Activated CD8-positive, alpha-beta memory T cell treated with anti-CD3 and anti-CD28 coated beads for 48 hours (primary cell): ENCODE data around the gene KRTAP9-4.
"Not testable (repeated sequence)": the region's sequence is repeated elsewhere in the genome, so short reads cannot be mapped to it uniquely, and the experiment has no call there.

ENCODE experiments used
- DNase-seq, 3 experiments: peaks; one replicate each; pipeline ENCODE4 v3.0.0-alpha.2; 2020; ENCODE audit warnings: low read depth in 2 of 3, low spot score in 2 of 3

The KRTAP9-4 gene, protein sequence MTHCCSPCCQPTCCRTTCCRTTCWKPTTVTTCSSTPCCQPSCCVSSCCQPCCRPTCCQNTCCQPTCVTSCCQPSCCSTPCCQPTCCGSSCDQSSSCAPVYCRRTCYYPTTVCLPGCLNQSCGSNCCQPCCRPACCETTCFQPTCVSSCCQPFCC

GRCh38 chr17:41249637-41250240 is at the start of gene KRTAP9-4:
Gene KRTAP9-4 (plus strand): TSS chr17:41249687. CDS start chr17:41249721, 34 bp downstream.
- not testable (repeated sequence) for DNase-seq

DNA sequence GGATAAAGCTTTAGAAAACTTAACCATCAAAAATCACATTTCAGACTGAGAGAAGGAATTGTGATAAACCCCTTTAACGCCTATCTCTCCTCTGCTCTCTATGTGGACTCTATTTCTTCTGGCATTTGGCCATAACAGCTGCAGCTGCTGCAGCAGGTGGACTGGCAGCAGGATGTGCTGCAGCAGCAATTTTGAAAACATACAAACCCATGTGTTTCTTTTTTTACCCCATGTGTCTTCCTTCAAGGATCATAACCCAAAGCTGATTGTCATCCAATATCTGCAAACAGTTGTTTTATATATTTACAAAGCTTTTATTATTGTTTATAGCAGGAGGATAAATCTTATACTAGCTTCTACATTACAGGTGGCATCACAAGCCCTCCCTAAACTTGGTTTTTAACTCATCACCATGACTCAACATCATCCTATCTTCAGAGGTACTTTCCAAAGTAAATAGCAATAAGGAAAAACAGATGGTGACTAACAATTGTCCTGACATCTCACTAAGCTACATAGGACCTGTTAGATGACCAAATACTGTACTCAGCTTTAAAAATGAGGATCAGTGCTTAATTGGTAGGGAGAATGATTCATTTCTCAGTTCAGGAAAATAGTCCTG is 37.5 kb upstream of the KRTAP9-4 start:
- DNase-seq = no peak

DNA sequence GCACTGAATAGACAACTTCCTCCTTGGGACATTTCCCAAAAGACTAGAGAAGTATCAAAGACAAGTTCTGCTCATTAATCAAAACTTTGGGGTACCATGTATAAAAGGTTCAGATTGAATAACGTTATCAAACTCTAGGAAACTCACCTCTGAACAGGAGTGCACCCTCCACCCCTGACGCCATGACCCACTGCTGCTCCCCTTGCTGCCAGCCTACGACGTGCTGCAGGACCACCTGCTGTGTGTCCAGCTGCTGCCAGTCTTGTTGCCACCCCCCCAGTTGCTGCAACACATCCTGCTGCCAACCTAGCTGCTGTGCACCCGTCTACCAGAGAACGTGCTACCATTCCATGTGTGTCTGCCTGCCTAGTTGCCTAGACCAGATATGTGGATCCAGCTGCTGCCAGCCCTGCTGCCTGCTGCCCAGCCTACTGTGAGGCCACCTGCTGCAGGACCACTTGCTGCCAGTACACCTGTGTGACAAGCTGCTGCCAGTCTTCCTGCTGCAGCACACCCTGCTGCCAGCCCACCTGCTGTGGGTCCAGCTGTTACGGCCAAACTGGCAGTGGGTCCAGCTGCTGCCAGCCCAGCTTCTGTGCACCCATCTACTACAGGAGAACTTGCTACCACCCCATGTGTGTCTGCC is 36.8 kb upstream of the KRTAP9-4 start:
- DNase-seq = no peak

- no peak for DNase-seq
These were observed 33.8 kb upstream of the KRTAP9-4 start for GRCh38 chr17:41215681-41216080.

DNA sequence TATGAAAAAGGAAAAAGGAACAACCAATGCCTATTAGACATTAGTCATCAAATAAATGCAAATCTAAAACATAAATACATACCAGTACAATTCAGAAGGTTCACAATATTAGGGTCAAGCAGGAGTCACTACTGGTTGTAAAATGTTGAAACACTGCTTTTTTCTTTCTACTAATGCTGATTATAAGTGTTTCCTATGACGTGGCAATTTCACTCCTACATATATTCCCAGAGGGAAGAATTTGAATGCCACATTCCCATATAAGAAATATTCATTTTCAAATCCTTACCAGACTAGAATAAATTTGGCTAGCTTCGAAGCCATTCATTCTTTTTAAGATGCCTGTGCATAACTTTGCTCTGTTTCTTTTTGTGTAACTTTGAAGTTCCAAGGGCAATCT is 25.7 kb upstream of the KRTAP9-4 start:
- no peak for DNase-seq

GRCh38 chr17:41226051-41226450 is 23.4 kb upstream of the KRTAP9-4 start:
- no peak for DNase-seq

DNA sequence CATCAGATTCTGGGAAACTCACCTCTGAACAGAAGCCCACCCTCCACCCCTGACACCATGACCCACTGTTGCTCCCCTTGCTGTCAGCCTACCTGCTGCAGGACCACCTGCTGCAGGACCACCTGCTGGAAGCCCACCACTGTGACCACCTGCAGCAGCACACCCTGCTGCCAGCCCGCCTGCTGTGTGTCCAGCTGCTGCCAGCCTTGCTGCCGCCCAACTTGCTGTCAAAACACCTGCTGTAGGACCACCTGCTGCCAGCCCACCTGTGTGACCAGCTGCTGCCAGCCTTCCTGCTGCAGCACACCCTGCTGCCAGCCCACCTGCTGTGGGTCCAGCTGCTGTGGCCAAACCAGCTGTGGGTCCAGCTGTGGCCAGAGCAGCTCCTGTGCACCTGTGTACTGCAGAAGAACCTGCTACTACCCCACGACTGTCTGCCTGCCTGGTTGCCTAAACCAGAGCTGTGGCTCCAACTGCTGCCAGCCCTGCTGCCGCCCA is 22.8 kb upstream of the KRTAP9-4 start, which contains the start of gene KRTAP9-2:
Gene KRTAP9-2, plus strand, starts transcription at position 51 of the 498 bp plus-strand sequence. Its CDS starts 7 bp downstream, at position 58.
- not testable (repeated sequence) for DNase-seq

- DNase-seq = no peak
These were observed 19.4 kb upstream of the KRTAP9-4 start for GRCh38 chr17:41230094-41230493.

DNA sequence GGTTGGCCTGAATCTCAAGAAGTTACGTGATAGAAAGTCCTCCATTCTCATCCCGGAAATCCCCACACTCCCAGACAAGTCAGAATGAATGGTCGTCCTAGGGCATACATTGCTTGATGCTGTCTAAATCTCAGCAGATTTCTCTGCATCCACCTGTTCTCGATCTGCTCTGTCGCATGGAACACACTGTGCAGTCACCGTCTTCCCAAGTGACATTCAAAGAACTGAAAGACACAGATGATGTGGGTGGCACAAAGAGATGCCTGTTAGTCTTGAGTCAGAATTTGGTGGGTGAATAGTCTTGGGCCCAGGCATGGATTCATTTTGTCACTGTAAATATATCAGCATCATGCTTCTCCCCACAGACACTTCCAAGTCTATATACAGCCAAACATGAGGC is 17.8 kb upstream of the KRTAP9-4 start:
- no peak for DNase-seq

DNA sequence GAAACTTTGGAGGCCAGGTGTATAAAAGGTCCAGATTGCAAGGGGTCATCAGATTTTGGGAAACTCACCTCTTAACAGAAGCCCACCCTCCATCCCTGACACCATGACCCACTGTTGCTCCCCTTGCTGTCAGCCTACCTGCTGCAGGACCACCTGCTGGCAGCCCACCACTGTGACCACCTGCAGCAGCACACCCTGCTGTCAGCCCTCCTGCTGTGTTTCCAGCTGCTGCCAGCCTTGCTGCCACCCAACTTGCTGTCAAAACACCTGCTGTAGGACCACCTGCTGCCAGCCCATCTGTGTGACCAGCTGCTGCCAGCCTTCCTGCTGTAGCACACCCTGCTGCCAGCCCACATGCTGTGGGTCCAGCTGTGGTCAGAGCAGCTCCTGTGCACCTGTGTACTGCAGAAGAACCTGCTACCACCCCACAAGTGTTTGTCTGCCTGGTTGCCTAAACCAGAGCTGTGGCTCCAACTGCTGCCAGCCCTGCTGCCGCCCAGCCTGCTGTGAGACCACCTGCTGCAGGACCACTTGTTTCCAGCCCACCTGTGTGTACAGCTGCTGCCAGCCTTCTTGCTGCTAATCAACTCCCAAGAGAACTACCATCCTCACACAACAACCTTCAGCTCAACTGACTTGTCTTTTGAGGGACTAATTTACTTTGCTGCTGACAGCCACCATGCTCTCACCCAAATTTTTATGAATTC is 16.9 kb upstream of the KRTAP9-4 start, which contains the start of gene KRTAP9-3:
Gene KRTAP9-3, plus strand, starts transcription at position 51 of the 707 bp plus-strand sequence. Its CDS starts 53 bp downstream, at position 104.
- not testable (repeated sequence) for DNase-seq

- DNase-seq = not testable (repeated sequence)
These were observed 12.4 kb upstream of the KRTAP9-4 start for GRCh38 chr17:41237116-41237515.

DNA sequence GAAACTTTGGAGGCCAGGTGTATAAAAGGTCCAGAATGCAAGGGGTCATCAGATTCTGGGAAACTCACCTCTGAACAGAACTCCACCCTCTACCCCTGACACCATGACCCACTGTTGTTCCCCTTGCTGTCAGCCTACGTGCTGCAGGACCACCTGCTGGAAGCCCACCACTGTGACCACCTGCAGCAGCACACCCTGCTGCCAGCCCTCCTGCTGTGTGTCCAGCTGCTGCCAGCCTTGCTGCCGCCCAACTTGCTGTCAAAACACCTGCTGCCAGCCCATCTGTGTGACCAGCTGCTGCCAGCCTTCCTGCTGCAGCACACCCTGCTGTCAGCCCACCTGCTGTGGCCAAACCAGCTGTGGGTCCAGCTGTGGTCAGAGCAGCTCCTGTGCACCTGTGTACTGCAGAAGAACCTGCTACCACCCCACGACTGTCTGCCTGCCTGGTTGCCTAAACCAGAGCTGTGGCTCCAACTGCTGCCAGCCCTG is 11.5 kb upstream of the KRTAP9-4 start, which contains the start of gene KRTAP9-8:
Gene KRTAP9-8, plus strand, starts transcription at position 51 of the 489 bp plus-strand sequence. Its CDS starts 53 bp downstream, at position 104.
- not testable (repeated sequence) for DNase-seq

DNA sequence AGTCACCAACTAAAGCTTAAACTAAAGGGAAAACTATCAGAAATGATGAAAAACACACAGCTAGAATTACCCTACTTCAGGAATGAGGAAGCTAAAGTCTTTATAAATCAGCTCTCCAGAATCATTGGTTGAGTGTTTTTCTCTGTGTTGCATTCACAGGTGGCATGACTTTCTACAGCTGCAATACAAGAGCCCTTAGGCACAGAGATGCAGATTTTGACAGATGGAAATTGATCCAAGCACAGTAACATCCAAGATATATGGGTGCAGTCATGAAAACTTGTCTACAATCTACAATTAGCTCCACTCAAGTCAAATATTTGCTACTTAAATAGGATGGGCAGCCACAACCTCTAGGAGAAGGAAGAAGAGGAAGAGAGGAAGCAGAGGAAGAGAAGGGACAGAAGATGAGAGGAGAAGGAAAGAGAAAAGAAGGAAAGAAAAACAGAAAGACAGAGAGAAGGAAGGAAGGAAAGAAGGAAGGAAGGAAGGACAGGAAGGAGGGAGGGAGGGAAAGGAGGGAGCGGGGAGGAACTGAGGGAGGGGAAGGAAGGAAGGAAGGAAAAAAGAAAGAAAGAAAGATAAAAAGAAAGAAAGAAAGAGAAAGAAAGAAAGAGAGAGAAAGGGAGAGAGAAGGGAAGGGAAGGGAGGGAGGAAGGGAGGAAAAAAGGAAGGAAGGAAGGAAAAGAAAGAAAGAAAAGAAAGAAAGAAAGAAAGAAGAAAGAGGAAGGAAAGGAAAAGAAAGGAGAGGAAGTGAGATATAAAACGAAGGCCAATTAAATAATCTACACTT is 2.3 kb upstream of the KRTAP9-4 start:
- DNase-seq = not testable (repeated sequence)

DNA sequence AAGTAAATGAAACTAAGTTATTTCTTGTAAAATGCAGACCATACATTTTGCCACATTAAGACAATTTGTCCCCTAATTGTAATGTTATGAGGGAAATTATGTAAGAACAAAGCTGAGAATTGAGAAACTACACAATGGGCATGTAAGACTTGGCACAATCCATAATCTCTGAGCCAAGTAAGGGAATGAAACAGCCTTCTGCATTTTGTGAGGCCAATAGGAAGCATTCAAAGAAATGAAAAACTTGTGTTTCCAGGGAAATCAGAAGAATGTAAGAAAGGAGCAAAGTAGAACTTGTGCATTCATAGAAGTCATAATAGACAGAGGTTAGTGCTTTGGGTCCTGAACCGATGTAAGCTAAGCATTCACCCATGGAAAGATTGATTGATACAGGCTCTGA is 1.8 kb downstream of the KRTAP9-4 start:
- no peak for DNase-seq

GRCh38 chr17:41254861-41255260 is 5.4 kb downstream of the KRTAP9-4 start:
- DNase-seq = no peak

- not testable (repeated sequence) for DNase-seq
These were observed 6.1 kb downstream of the KRTAP9-4 start, which contains the start of gene KRTAP9-9 for GRCh38 chr17:41255381-41256290. Gene KRTAP9-9 (plus strand): TSS chr17:41255384.

GRCh38 chr17:41256291-41256685 is 6.8 kb downstream of the KRTAP9-4 start:
- no peak for DNase-seq

GRCh38 chr17:41258406-41258805 is 8.9 kb downstream of the KRTAP9-4 start:
- DNase-seq = no peak

DNA sequence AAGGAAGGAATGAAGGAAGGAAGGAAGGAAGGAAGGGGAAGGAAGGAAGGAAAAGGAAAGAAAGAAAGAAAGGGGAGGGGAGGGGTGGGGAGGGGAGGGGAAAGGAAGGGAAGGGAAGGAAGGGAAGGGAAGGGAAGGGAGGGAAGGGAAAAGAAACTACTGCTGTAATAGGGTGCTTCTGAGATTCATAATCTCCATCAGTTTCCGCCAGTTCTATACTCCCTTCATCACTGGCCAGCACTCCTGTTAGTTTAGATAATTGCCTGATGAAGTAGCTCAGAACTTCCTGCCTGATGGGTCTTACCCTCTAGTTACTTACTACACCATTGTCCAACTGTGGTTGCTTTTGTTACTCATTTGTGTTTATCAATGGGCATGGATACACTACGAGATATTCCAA is 13.7 kb downstream of the KRTAP9-4 start:
- no peak for DNase-seq
